C1 segment of cervical spinal cord (tissue), 14 donors: ENCODE measurements around the gene FAM3A.

ENCODE experiments used
- DNase-seq, 14 donors: peaks; one replicate each; lab custom pipeline; 2025; lab: John Stamatoyannopoulos, UW

FAM3A gene

DNA sequence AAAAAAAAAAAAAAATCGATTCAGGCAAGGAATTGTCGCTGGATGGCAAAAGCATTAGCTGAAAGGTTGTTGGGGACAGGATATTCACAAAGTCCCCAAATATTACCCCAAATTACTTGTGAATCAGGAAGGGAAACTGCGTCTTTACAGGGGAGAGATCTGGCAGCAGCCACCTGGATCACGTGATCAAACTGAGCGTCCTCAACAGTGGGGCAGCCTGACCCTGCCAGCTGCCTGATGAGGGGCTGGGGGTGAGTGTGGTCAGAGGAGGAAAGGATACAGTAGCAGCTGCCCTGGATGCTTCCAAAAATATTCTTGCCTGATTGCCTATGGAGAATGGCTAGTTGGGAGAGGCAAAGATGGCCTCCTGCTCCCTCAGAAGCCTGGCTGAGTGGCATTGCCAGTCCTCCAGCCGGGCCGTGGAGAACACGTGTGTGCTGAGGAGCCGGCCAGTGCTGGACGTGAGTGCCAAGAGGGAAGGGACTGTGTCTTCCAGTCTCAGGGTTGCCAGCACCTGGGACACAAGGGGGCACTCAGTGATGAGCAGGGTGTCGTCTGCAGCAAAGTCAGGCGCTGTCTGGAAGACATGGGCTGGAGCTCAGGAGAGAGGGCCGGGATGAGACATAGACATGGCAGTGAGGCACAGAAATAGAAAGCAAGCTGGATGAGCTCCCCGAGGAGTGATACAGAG is 34.0 kb downstream of the FAM3A start:
- DNase-seq = no peak

DNA sequence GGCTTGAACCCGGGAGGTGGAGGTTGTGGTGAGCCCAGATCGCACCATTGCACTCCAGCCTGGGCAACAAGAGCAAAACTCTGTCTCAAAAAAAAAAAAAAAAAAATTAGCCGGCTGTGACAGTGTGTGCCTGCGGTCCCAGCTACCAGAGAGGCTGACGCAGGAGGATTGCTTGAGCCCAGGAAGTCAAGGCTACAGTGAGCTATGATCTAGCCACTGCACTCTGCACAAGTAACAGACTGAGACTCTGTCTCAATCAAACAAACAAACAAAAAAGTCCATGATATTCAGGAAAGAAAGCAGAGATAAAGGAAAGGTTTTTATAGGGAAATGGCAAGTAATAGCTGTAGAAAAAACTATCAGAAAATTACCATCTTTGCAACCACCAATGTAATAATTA is 34.8 kb downstream of the FAM3A start:
- DNase-seq = no peak

DNA sequence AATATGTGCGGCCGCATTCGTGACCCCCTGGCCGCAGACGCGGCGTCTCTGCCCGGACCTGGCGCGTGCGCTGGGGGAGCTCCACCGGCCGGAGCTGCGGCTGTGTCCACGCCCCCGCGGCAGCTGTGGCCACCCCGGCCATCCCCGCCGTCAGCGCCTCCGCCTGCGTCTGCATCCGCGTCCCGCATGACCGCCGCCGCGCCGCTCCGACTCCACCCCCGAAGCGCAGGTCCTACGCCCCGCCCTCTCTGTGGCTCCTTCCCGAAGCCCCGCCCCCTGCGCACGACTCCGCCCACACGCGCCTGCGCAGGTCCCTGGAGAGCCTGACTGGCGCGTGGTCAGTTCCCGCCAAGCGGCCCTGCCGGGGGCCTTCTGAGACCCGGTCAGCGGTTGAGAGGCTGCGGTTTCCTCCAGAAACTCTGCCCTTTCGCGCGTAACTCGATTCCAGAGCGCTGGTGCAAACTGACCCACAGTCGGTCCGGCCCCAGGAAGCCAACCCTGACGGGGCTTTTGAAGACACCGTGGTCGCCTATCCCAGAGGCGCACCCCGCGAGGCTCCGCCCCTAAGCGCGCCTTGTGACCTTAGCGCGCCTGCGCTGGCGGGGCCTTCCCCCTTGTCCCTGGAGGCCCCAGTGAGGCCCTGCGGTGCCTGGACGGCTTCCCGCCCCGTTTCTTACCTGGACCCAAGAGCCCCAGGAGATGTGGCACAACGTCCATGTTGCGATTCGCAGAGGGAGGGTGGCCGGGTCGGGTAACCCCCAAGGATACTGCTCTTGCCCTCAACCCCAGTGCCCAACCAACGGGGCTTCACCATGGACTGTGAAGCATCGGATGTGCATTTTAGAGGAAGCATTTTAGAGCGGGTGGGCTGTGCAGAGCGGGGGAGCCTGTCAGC is 37.1 kb downstream of the FAM3A start, which contains the start of gene LAGE3:
TSS of gene LAGE3 (minus strand) at position 554 of the 895 bp plus-strand sequence. CDS start at position 188, 366 bp downstream.
- peak; percentile 21 to 91 (median 85) for DNase-seq

DNA sequence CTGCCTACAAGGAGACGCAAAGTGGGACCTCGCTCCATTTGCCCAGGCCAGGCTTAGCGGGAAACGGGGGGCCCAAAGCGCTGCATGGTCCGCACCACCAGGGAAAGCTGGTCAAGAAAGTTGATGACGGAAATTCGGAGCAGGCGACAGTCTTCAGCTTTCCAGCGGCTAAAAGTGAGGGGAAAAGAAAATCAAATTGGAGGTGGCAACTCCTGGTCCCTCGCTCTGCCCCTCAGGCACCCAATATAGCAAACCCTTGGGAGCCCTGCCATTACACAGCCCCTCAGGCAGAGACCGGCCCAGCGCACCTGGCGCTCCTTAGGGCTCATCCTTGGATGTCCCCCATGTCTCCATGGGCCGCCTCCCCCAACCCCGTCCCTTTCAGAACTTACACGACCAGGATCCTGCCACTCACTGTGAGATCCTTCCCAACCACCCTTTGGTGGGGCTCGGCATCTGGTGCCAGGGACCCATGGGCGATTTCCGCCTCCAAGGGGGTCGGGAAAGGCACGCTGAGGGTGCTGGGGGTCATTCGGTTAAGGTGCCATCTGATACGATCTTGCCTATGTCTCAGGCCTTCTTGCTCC is 38.0 kb downstream of the FAM3A start:
- peak in 1 of 14 donors; percentile 8 for DNase-seq

DNA sequence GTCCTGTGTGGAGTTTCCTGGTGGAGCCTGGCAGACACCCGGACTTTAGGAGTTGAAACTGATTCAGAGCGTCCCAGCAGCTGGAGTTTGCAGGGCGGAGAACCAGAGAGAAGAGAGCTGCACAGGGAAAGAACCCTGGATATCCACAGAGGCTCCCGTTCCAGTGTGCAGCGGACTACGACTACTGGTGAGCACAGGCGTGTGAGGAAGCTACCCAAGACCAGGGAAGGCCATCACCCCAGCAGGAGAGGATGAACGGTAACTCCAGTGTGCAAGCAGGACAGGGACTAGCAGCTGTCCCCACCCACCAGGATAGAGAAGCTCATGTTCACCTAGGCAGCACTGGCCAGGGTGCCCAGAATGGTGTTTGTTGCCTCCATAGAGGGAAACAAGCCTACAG is 39.2 kb downstream of the FAM3A start:
- no peak for DNase-seq

DNA sequence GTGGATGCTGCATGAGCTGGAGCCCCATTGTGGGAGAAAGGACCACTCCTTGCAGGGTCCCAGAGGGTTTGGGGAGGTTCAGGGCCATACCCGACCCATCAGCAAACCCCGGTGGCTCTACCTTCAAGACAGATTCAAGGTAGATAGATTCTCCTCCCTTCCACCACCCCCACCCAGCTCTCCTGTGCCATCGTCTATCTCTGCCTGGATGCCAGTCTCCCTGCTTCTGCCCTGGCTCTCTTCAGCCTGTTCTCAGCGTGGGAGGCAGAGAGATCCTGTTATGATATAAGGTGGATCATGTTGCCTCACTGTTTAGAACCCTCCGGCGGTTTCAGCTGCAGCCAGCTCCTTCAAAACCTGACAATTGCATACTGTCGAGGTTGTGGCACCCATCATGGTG is 42.3 kb downstream of the FAM3A start:
- no peak for DNase-seq

DNA sequence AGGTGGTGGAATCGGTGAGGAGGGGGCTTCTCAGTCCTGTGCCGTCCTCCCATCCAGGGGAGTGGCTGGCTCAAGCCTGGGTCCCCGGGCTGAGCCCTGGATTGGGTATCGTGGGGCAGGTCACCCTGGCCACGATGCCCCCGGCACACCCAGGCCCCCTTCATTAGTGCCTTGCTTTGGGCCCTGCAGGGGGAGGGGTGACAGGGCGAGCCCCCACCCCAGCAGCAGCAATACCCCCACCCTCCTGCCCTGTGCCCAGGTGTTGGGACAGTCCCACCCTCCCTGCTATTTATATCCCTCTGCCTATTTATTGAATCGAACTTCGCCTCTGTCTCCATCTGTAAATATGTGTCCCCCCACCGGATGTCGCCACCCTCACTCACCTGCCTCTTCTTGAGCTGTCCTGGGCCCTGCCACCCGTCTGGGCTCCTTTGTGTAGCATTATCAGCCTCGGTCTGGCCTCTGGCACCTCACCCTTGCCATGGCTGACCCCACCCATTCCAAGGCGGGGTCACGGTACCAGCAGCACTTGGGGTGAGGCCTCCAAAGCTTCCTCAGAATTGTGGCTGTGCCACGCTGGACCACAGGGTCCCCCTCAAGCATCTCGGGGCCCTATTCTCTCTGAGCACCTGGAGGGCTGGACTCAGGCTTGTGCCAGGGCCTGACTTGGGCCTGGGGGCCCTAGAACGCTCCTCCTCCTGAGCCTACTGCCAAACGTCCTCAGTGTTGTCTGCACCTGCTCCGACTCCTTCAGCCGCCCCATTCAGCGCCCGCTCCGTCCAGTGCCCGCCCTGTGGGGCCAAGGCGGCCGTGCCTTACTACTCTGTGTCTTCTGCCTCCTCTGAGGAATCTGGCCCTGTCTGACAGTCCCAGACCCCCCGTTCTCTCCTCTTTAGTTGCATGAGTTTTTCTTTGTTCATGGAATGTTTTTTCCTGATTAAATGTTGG is 43.1 kb downstream of the FAM3A start:
- no peak for DNase-seq

DNA sequence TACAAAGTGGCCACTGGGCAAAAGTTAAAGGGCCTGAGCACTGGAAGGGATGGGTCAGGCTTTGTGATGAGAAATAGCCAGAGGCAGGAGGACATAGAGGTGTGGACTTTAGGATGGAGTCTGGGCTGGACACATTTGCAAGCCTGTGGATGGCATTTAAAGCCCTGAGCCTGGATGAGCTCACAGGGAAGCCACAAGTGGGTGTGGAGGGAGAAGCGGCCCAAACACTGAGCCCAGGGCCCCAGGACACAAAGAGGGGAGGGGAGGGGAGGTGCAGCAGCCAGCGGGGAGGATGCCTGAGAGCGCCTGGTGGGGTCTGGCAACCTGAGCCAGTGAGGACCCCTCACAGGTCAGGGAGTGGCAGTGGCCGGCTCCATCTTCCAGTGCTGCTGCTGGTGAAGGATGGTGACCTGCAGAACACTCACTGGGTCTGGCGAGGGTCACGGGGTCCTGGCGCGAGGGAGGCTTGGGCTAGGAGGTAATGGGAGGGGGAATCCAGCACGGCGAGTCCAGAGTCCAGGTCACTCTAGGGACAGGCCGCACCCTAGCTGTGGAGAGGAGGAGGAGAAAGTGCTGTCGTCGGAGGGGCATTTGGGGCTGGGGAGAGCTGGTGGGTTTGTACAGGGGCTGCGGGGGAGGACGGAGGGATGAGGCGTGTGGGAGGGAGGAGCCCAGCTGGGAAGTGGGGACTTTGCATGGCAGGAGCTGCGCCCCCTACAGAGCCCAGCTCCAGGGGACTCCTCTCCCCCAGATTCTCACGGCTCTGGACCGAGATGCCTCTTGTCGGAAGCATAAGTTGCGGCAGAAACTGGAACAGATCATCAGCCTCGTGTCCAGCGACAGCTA is 44.0 kb downstream of the FAM3A start:
- DNase-seq = no peak

DNA sequence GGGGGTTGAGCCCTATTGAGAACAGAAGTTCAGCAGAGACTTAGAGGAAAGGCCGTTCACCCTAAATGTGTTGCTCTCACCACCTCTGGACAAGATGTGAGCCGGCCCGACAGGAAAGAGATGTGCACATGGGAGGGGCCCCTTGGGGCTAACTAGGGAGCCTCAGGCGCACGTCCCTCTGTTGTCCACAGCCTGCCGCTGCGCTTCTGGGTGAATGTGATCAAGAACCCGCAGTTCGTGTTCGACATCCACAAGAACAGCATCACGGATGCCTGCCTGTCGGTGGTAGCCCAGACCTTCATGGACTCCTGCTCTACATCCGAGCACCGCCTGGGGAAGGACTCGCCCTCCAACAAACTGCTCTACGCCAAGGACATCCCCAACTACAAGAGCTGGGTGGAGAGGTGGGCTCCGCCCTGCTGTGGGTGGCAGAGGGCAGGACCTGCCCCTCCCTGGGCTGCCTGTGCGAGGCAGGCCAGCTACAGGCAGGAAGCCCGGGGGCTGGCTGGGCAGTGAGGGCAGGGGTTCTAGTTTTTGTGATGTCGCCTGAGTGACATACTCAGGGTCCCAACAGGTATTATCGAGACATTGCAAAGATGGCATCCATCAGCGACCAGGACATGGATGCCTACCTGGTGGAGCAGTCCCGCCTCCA is 45.0 kb downstream of the FAM3A start:
- no peak for DNase-seq

DNA sequence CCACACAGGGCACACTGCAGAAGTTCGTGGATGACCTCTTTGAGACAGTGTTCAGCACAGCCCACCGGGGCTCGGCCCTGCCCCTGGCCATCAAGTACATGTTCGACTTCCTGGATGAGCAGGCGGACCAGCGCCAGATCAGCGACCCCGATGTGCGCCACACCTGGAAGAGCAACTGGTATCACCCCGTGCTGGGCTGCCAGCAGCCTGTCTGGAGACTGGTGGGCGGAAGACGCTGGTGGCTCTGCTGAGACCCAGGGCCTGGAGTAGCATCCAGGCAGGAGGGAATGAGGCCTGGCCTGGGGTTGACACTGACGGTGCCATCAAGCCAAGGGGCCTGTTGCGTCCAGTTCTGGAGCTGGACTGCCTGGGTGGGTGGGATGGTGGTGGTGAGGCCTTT is 45.6 kb downstream of the FAM3A start:
- no peak for DNase-seq

DNA sequence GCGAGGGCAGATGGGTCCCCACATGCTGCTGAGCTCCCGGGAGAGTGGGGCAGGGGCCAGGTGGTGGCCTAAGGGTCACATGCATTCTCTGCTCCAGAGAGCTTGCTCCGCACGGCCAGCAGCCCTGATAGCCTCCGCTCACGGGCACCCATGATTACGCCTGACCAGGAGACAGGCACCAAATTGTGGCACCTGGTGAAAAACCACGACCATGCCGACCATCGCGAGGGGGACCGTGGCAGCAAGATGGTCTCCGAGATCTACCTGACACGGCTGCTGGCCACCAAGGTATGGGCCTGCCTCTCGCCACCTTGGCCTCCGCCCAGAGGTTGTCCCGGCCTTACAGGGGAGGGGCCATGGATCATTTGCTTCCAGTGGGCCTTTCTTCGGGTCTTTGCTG is 46.2 kb downstream of the FAM3A start:
- DNase-seq = no peak

DNA sequence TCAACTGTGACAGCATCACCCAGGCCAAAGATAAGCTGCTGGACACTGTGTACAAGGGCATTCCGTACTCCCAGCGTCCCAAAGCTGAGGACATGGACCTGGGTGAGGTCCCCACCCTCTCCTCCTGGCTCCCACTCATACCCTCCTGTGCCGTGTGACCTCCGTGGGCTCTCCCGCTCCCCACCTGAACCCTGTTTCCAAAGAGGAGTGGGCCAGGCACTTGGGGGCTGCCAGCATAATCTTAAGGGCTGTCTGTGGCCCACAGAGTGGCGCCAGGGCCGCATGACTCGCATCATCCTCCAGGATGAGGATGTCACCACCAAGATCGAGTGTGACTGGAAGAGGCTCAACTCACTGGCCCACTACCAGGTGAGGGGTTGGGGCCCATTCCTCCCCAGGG is 46.9 kb downstream of the FAM3A start:
- no peak for DNase-seq

DNA sequence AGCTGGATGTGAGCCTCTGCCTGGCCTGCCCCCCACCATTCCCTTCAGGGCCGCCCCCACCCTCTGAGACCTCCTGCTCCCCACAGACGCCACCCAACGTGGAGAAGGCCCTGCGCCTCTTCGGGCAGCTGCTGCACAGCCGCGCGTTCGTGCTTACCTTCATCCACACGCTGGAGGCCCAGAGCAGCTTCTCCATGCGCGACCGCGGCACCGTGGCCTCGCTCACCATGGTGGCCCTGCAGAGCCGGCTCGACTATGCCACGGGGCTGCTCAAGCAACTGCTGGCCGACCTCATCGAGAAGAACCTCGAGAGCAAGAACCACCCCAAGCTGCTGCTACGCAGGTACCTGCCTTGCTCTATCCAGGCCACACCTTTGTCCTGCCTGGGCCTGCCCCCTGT is 47.8 kb downstream of the FAM3A start:
- DNase-seq = no peak

DNA sequence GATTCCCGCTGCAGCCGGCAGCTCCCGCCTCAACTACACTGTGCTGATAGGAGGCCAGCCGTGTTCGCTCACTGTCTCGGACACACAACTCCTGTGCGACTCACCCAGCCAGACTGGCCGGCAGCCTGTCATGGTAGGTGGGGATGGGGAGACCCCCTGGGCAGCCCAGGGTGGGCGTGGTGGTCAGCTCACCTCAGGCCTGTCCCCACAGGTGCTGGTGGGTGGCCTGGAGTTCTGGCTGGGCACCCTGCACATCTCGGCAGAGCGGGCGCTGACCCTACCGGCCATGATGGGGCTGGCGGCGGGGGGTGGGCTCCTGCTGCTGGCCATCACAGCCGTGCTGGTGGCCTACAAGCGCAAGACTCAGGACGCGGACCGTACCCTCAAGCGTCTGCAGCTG is 48.5 kb downstream of the FAM3A start:
- no peak for DNase-seq

DNA sequence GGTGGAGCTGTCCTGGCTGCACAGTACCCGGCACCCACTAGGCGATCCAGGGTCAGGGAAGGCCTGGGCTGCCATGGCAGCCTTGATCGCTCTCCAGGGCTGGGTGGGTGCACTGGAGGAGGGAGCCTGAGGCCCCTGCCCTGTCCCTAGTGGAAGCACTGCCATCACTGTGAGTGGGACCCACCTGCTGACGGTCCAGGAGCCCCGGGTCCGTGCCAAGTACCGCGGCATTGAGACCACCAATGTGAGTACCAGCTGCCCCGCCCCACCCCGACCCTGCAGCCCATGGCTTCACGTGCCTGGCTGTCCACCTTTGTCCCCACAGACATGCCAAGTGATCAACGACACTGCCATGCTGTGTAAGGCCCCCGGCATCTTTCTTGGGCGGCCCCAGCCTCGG is 49.1 kb downstream of the FAM3A start:
- no peak for DNase-seq

DNA sequence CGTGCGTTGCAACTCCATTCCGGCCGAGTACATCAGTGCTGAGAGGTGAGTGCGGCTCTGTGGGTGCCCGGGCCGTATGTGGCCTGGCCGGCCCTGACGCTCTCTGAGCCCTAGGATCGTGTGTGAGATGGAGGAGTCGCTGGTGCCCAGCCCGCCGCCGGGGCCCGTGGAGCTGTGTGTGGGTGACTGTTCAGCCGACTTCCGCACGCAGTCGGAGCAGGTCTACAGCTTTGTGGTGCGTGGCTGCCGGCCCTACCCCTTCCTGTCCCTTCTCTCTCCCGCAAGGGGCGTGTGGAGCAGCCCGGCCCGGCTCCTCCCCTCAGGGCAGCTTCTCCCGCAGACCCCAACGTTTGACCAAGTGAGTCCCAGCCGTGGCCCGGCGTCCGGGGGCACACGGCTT is 50.0 kb downstream of the FAM3A start:
- DNase-seq = no peak

DNA sequence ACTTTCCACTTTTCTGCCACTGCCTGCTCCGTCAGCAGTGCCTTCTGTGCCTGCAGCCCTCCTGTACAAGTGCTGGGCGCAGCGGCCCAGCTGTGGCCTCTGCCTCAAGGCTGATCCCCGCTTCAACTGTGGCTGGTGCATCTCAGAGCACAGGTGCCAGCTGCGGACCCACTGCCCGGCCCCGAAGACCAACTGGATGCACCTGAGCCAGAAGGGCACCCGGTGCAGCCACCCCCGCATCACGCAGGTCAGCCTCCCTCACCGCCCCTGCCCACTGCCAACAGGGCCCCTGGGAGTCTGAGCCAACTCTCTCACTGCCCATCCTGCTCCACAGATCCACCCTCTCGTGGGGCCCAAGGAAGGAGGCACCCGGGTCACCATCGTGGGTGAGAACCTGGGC is 50.4 kb downstream of the FAM3A start:
- no peak for DNase-seq

DNA sequence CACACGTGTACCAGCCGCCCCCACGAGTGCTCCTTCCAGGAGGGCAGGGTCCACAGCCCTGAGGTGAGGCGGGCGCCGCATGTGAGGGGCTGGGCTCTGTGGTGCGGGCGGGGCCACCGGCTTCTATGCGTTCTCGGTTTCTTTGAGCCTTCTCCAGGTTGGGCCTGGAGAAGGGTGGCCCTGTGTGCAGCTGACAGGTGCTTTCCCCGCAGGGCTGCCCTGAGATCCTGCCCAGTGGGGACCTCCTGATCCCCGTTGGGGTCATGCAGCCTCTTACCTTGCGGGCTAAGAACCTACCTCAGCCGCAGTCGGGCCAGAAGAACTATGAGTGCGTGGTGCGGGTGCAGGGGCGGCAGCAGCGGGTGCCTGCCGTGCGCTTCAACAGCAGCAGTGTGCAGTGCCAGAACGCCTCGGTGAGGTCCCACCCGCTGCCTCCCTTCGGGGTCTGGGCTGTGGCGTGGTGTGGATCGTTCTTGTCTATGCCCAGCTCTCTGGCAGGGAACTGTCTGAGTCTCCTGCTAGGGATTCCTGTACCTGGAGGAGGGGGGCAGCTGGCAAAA is 51.1 kb downstream of the FAM3A start:
- no peak for DNase-seq

DNA sequence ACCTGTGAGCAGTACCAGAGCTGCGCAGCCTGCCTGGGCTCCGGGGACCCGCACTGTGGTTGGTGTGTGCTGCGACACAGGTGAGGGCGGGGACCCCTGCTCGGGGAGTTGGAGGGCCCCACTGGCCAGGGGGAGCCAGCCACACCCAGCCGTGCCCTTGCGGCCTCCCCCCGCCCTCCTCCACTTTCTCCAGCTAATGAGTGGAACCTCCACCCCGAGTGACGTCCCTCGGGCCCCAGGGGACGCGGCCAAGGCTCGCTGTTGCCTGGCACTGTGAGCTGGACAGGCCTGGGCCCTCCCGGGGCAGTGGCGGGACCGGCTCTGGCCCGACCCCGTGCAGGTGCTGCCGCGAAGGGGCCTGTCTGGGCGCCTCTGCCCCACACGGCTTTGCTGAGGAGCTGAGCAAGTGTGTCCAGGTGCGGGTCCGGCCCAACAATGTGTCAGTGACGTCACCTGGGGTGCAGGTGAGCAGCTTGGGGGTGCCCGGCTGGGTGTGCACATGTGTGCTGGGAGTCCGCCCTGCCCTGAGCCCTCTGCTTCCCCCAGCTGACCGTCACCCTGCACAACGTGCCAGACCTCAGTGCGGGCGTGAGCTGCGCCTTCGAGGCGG is 52.3 kb downstream of the FAM3A start:
- no peak for DNase-seq
